GM18909 (cell line): Measurements from ENCODE around the gene PRDM10.

Source experiments
- ATAC-seq: cut with Tn5 transposase; IDR thresholded peaks from one replicate; pipeline ENCODE4 v1.9.1; 2021; ENCODE audit warnings: mild to moderate bottlenecking; ENCODE audit not compliant: unreplicated experiment, poor library complexity

The PRDM10 gene, protein sequence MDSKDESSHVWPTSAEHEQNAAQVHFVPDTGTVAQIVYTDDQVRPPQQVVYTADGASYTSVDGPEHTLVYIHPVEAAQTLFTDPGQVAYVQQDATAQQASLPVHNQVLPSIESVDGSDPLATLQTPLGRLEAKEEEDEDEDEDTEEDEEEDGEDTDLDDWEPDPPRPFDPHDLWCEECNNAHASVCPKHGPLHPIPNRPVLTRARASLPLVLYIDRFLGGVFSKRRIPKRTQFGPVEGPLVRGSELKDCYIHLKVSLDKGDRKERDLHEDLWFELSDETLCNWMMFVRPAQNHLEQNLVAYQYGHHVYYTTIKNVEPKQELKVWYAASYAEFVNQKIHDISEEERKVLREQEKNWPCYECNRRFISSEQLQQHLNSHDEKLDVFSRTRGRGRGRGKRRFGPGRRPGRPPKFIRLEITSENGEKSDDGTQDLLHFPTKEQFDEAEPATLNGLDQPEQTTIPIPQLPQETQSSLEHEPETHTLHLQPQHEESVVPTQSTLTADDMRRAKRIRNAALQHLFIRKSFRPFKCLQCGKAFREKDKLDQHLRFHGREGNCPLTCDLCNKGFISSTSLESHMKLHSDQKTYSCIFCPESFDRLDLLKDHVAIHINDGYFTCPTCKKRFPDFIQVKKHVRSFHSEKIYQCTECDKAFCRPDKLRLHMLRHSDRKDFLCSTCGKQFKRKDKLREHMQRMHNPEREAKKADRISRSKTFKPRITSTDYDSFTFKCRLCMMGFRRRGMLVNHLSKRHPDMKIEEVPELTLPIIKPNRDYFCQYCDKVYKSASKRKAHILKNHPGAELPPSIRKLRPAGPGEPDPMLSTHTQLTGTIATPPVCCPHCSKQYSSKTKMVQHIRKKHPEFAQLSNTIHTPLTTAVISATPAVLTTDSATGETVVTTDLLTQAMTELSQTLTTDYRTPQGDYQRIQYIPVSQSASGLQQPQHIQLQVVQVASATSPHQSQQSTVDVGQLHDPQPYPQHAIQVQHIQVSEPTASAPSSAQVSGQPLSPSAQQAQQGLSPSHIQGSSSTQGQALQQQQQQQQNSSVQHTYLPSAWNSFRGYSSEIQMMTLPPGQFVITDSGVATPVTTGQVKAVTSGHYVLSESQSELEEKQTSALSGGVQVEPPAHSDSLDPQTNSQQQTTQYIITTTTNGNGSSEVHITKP

DNA sequence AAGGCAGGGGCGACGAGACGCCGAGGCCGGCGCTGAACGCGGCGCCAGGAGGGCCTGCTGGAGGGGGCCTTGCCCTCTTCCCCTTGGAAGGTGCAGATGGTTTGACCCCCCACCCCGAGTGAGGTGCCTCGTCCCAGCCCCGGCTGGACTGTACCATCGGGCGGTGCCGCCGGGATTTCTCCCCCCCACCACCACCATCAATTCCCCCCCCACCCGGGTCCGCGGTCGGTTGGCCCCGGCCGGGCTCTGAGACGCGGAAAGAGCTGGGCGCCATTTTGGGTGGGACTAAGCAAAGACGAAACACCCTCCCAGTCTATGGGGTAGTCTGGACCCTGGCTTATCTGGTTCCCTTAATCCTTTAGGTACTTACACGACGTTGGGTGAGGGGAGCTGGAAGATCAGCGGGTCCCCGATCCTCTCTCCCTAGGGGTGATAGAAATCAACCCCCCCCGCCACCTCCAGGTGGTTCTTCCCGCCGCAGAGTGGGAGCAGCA lies at the start of gene PRDM10:
Gene PRDM10 (minus strand): TSS at position 484 of the 494 bp plus-strand sequence. CDS start 41,871 bp downstream, outside the sequence.
- ATAC-seq: peak; percentile 48

DNA sequence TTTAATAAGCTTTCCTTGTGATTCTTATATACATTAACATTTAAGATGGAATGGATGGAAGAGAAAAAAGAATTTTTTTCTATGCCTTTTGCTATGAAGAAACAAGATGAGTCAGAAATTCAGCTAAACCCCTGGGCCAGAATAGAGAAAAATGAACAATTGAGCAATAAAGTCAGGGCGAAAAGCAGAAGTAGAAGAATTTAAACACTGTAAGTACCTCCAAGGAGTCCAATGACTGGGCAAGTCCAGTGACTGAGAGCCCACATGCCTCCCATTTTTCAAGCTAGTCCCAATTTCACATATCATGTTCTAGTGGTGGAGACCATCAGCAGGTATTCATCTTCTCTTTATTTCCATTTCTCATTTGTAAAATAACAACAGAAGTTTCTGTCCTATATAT lies 48.4 kb upstream of the PRDM10 start:
- ATAC-seq: no peak

DNA sequence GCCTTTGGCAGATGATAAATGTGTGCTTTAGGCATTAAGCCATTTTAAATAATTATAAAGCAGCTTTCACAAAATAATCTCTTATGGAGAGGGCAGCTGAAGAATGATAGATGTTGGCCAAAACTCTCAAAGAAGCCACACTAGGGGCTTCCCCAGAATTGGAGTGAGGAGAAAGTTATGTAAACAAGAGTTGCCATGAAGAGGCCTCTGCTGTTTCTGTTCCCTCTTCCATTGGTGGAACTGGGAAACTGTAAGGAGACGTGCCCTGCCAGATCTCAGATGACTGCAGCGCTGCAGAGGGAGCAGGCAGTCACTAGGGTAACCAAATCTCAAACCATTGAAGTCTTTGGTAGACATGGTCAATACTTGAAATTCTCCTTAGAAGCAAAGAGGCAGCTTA lies 47.6 kb upstream of the PRDM10 start:
- no peak for ATAC-seq

DNA sequence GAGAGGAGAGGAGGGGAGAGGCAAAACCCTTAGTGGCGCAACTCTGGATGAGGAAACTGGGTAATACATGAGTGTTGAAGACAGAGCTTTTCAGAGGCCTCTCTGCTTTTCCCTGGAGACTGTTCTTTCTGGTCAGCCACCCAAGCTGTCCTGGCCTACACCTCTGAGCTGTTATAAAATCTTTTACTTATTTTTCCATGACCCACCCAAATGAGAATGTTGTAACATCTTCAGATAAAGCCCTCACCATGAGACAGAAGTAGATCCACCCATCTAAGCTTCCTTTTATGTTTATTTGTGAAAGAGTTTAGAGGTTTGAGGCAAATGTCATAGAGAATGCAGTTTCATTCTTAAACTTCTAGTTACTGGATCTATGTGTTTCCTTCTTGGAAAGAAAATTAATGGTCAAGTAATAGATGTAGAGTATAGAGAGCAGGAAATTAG lies 46.7 kb upstream of the PRDM10 start:
- ATAC-seq: no peak

DNA sequence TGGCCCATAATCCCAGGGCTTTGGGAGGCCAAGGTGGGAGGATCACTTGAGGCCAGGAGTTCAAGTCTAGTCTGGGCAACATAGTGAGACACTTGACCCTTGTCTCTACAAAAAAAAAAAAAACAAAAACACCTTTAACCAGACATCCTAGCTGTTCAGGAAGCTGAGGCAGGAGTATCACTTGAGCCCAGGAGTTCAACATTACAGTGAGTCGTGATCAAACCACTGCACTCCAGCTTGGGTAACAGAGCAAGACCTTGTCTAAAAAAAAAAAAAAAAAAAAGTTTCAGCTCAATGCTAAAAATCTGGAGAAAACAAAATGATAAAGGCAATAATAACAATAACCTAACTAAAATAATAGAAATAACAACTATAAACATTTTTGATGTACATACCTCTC lies 44.5 kb upstream of the PRDM10 start:
- ATAC-seq: no peak

DNA sequence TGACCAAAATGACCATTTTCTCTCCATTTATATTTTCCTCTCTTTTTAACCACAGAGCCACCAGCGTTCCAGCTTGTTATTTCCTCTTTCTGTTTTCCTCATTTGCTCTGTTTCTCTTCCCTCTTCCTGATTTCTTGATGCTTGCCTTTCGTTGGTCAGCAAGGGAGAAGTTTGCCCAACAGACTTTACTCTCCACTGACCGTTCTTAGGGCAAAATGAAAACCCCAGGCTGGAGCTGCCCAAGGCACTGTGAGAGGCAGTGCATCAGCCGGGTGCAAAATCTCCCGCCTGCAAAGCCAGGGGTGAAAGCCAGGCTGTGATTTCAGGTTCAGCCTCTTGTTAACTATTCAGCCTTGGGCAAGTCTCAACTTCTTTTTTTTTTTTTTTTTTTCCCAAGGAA lies 40.9 kb upstream of the PRDM10 start:
- no peak for ATAC-seq

DNA sequence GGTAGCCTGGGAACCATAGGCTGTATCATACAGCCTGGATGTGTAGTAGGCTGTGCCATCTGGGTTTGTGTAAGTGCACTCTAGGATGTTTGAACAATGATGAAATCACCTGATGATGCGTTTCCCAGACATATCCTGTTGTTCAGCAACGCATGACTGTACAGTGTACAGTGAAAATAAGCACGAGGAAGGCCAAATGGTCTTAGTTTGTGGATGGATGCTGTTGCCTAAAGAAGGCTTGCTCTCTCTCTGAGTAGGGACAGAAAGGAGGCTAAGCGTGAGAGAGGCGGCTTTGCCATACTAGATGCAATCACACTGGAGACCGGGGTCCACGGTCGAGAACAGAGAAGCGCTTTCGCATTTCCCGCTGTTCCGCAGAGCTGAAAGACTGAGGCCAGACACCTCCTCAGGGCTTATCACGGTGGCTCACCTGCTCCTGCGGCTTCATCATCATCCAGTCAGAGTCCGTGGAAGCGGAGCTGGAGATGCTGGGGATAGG lies 39.5 kb upstream of the PRDM10 start:
- no peak for ATAC-seq

DNA sequence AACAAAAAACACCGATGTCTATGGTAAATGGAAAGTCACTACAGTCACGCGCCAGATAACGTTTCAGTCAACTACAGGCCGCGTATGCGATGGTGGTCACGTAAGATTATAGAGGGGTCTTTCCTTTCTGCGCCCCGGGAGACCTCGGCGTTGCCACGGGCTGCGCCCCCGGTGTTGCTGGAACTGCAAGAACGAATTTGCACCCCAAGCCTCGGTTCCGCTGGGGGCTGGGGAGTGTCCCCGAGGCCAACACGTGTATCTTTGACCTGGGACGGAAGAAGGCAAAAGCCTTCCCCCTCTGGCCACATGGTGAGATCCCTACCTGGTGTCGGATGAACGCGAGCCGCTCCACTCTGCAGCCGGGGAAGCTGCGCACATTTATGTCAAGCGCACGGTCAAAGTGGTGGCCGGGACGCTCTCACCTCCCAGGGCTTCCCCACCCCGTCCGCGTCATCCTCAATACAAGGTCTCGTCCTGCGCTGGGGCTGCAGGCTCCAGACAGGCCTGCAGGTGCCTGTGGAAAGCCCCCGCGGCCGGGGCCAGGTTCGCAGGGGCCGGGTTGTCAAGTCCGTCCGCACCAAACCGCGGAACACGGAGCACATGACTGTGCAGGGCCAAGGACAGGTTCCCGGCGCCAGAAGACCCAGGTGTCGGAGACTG lies 37.8 kb upstream of the PRDM10 start:
- no peak for ATAC-seq

DNA sequence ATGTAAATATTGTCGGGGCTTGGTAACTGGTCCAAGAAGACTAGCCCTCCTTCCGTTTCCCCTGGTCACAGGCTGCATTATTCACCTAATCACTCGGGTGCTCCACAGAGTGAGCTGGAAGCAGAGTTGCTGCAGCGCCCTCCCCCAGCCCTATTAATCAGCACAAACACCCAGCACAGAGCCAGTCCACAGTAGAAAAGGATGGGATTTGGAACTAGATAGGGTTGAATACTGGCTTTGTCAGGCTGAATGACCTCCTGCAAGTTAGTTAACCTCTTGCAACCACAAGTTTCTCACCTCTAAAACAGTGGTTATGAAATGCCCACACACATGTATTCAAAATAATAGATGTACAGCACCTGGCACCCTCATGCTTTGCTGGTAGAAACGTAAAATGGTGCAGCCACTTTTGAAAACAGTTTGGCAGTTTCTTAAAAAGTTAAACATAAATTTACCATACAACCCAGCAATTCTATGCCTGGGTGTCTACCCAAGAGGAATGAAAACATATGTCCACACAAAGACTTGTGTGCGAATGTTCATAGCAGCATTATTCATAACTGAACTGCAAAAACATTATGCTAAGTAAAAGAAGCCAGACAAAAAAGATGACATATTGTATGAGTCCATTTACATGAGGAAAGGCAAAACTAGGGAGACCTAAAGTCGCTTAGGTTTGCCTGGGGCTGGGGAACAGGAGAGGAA lies 35.4 kb upstream of the PRDM10 start:
- no peak for ATAC-seq

DNA sequence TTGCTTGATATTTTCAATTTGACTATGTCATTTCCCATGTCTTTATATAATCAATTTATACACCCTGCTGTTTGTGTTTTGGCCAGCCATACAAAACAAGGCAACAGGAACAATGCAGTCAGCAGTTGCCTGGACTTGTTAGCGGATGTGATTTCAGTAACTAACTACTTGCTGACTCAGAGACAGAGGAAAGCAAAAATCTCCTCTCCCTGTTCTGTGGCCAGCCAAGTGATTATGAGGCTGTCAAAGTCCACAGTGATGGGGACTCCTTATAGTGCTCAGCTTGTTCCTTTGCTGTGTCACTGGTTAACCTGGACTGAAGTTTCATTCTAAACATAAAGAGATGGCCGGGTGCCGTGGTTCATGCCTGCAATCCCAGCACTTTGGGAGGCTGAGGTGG lies 34.4 kb upstream of the PRDM10 start:
- no peak for ATAC-seq

DNA sequence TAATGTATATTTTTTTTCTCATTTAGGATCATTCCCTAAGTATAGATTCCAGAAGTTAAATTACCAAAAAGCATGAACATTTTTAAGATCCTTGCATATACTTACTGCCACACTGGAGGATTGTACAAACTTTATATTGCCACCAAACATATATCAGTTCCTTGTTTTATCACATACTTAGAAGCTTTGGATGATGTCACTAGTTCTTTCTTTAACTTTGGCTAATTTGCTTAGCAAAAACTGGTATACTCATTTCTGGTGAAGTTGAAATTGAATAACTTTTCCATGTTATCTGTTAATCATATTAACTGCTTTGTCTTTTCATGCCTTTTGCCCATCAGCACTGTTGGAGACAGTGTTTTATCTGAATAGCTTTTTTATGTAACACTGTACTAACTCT lies 31.6 kb upstream of the PRDM10 start:
- no peak for ATAC-seq

DNA sequence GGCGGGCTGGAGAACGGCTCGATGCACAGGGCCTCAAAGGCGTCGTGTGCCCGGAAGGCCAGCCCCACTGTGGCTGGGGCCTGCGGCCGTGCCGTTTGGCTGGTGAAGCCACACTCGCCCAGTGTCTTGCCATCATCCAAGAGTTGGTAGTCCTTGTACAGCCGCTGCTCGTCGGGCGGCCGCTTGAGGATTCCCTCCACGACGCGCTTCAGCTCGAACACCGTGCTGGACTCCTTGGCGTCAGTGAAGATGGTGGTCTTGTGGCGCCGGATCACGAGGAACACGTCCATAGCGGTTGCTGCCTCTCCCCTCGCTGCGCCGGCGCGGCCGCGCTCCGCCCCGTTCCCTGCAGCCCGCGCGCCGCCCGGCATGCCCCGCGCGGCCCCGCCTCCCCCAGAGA lies 30.3 kb upstream of the PRDM10 start:
- ATAC-seq: no peak

DNA sequence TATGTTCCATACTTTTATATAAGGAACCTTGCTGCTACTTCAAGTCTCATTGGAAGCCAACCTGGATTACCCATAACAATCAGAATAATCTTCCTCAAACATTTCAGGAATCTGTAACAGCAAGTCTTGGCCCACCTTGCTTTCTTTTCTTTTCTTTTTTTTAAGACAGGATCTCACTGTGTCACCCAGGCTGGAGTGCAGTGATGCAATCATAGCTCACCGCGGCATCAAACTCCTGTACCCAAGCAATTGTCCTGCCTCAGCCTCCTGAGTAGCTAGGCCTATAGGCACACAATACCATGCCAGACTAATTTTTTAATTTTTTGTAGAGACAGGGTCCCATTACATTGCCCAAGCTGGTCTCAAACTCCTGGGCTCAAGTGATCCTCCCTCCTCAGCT lies 29.3 kb upstream of the PRDM10 start:
- no peak for ATAC-seq

DNA sequence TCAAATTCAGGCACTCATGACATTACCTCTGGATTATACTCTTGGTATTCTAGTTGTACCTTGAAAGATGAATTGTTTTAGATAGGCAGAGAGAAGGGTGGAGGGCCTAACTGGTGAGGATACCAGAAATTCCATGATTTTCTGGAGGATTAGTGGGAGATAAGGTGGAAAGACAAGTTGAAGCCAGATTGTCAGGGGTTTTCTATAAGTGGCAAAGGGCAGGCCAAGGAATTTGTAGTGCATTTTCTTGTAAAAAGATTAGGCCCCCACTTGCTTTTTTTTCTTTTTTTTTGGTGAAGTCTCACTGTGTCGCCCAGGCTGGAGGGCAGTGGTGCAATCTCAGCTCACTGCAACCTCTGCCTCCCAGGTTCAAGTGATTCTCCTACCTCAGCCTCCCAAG lies 28.4 kb upstream of the PRDM10 start:
- ATAC-seq: no peak

DNA sequence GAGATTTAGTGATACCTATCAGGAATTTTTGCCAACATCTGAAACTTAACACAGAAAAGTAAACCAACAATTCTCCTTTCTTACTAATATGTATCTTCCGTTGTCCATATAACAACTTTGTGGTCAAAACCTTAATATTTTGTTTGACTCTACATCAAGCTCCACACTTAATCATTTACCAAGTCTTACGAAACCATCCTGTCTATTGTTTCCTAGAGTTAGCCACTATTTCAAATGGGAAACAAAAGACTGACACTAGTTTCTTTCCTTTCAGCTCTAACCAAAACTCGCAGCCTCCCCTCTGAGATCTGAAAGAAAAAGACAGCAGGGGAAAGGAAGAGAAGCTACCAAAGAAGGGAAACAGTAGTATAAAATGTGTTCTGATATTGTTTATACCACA lies 26.5 kb upstream of the PRDM10 start:
- ATAC-seq: peak; percentile 69

DNA sequence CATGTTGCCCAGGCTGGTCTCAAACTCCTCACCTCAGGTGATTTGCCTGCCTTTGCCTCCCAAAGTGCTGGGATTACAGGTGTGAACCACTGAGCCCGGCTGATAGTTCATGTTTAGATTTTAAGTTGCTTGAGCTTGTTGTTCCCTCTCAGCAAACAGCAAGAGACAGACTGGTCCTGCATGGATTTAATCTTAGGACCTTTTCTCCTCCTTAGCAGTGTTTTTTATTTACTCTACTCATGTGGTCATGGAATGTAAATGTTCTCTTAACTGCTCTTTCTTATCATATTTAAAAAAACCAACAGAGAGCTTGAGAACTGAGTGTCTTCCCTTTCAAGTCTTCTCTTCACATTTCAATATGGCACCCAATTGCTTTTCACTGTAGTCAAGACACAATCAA lies 22.7 kb upstream of the PRDM10 start:
- no peak for ATAC-seq

DNA sequence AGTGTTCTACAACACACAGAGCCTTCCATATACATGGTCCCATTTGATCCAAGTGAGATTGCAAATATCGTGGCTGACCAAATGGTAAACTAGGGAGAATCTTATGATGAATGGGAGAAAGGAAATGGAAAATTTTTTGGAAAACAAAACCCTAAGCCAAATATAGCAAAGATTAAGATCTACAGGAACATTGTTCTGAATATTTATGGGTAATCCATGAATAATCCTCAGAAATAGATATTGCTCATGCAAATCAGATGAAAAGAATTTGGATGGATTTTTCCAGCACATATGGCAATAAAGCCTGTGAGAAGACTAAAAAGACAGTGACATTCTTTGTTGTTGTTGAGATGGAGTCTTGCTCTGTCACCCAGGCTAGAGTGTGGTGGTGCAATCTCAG lies 21.7 kb upstream of the PRDM10 start:
- ATAC-seq: no peak

DNA sequence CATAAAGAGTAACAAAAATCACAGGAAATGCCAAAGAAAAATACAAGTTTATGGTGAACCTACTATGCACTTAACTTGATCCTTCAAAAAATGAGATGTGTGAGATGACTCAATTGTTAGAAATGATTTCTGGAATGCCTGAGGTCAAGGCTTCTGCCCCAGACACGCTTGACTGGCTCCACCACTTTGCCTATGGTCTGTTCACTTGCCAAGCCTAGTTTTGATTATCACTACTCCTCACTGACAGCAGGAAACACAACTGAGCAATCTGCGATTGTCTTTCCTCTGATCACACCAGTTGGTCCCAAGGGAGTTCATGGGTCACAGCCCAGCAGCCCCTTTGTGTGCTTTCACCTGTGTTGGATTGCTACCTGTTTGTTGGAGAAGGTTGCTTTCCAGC lies 20.6 kb upstream of the PRDM10 start:
- ATAC-seq: peak; percentile 98

DNA sequence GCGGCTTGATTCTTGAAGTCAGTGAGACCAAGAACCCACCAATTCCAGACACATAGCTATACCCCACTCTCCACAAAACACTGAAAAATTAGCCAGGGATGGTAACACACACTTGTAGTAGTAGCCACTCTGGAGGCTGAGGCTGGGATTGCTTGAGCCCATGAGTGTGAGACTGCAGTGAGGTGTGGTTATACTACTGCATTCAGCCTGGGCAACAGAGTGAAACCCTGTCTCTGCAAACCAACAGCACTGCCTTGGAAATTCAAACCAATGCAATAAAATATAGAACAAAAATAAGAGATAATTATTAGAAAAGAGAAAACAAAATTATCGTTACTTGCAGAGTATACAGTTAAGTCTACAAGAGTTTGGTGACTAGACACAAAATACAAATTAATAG lies 20.2 kb upstream of the PRDM10 start:
- peak; percentile 39 for ATAC-seq
